Thyroid gland (tissue), 4 donors: ENCODE data around the gene GABRR2. TPM values are rescaled to one million over a fixed set of nuclear protein-coding genes. Genes with fewer than 3 reads are reported as not detected.
"Not testable (repeated sequence)": the region's sequence is repeated elsewhere in the genome, so short reads cannot be mapped to it uniquely, and the experiment has no call there.

Experiments
- DNase-seq, 2 donors: peaks; one replicate each; pipeline ENCODE4 v3.0.0-alpha.2; 2019
- H3K27ac ChIP-seq, 3 donors: fragments of 200-600 bp; sonication (generic); 1 replicate in 2 of 3; 2 replicates in 1 of 3; pipeline ENCODE4 v1.5.1; 2016 to 2019; ENCODE audit warnings: mild to moderate bottlenecking in 1 of 3, moderate library complexity in 1 of 3
- H3K27me3 ChIP-seq: fragments of 200-600 bp; sonication (generic); one replicate; pipeline ENCODE4 v1.5.1; 2019
- H3K36me3 ChIP-seq, 2 donors: fragments of 200-600 bp; sonication (generic); one replicate each; pipeline ENCODE4 v1.5.1; 2016 to 2019
- H3K4me1 ChIP-seq, 2 donors: fragments of 200-600 bp; sonication (generic); one replicate each; pipeline ENCODE4 v1.5.1; 2017 to 2019
- H3K4me3 ChIP-seq, 3 donors: fragments of 200-600 bp; sonication (generic); replicated peaks in 1 of 3; 1 replicate in 2 of 3; 2 replicates in 1 of 3; pipeline ENCODE4 v1.5.1; 2016; ENCODE audit warnings: mild to moderate bottlenecking in 1 of 3
- H3K9me3 ChIP-seq: fragments of 200-600 bp; sonication (generic); one replicate; pipeline ENCODE4 v1.5.1; 2017
- CTCF ChIP-seq, 6 experiments: fragments of 200-600 bp in 3 of 6; fragments of 450-650 bp in 3 of 6; sonication (generic) in 3 of 6; IDR thresholded peaks; one replicate each; pipeline ENCODE4 v1.5.1; 2016 to 2019; ENCODE audit warnings: antibody characterized with exemption in 6 of 6, mild to moderate bottlenecking in 2 of 6, inconsistent platforms in 1 of 6, moderate library complexity in 1 of 6
- POLR2A ChIP-seq, 2 donors: fragments of 450-650 bp; IDR thresholded peaks; one replicate each; pipeline ENCODE4 v1.6.1; 2017; ENCODE audit warnings: antibody characterized with exemption in 2 of 2, mild to moderate bottlenecking in 2 of 2, moderate library complexity in 1 of 2
- WGBS, 2 donors: methylation state at CpG; one replicate each; pipeline ENCODE4 v1.1.5; 2017; 5-methylcytosine and 5-hydroxymethylcytosine counted together
- intact Hi-C: fragments of 100-400 bp; cut with DNase I; formaldehyde crosslinking; loops from one replicate; pipeline ENCODE4 v1.15.1; 2023
- total RNA-seq, 4 donors: library from RNA; depleted of rRNA; stranded (reverse); fragments of >200 nt; gene quantifications; one replicate each; pipeline ENCODE4 v1.2.3, GENCODE V29; 2016

The GABRR2 gene
- total RNA-seq, 4 donors from 2014 or later = 0.42 to 2.1 (median 0.56) TPM

GRCh38 chr6:89243331-89243629 is 71.8 kb downstream of the GABRR2 start:
- H3K4me3 ChIP-seq = no peak overlapping the region
- no peaks in the 10 kb centered on the region for H3K27me3 ChIP-seq
- no peak overlapping the region for H3K27ac ChIP-seq
- H3K9me3 ChIP-seq = no peaks in the 10 kb centered on the region
- 41 to 50% methylated on average over 1 of the region's 1 CpG for WGBS, 2 donors
- TF ChIP-seq POLR2A (IDR thresholded peaks at IDR 0.05) = no peak
- no peak for TF ChIP-seq CTCF (IDR thresholded peaks at IDR 0.05)
- H3K36me3 ChIP-seq = no peaks in the 10 kb centered on the region
- DNase-seq = no peak
- intact Hi-C loops = no loop called here
- H3K4me1 ChIP-seq = no peaks in the 10 kb centered on the region

- peak in 4 of 6 experiments; percentile 15 to 66 (median 50) for TF ChIP-seq CTCF (IDR thresholded peaks at IDR 0.05)
- no peak for TF ChIP-seq POLR2A (IDR thresholded peaks at IDR 0.05)
- intact Hi-C loops = no loop called here
- Histone ChIP-seq H3K4me1 (no peaks in the 10 kb centered on the region), H3K36me3 (no peaks in the 10 kb centered on the region), H3K4me3 (no peak overlapping the region), H3K9me3 (no peaks in the 10 kb centered on the region), H3K27ac (no peak overlapping the region), H3K27me3 (no peaks in the 10 kb centered on the region)
- no peak for DNase-seq
- WGBS, 2 donors = 8 to 14% methylated on average over 3 of the region's 3 CpGs
Observed at GRCh38 chr6:89242574-89243330, 72.3 kb downstream of the GABRR2 start.

GRCh38 chr6:89239338-89239737 is 75.8 kb downstream of the GABRR2 start:
- H3K27me3 ChIP-seq = no peaks in the 10 kb centered on the region
- 75 to 84% methylated on average over 3 of the region's 3 CpGs for WGBS, 2 donors
- intact Hi-C loops = loop anchor here (5.0 kb wide), 1 partner anchor 257 kb away; no protein-coding TSS in a partner anchor

GRCh38 chr6:89237158-89237557 is 77.9 kb downstream of the GABRR2 start:
- Histone ChIP-seq H3K36me3 (no peaks in the 10 kb centered on the region), H3K4me3 (no peak overlapping the region), H3K27me3 (no peaks in the 10 kb centered on the region), H3K9me3 (no peaks in the 10 kb centered on the region), H3K4me1 (no peaks in the 10 kb centered on the region), H3K27ac (no peak overlapping the region)
- TF ChIP-seq POLR2A (IDR thresholded peaks at IDR 0.05) = no peak
- no peak for TF ChIP-seq CTCF (IDR thresholded peaks at IDR 0.05)
- intact Hi-C loops = loop anchor here (5.0 kb wide), 1 partner anchor 255 kb away; no protein-coding TSS in a partner anchor
- DNase-seq = no peak

More at GRCh38 chr6:89239338-89239737, 75.8 kb downstream of the GABRR2 start:
- Histone ChIP-seq H3K9me3 (no peaks in the 10 kb centered on the region), H3K27ac (no peak overlapping the region), H3K4me1 (no peaks in the 10 kb centered on the region), H3K4me3 (no peak overlapping the region), H3K36me3 (no peaks in the 10 kb centered on the region)
- DNase-seq = no peak
- no peak for TF ChIP-seq POLR2A (IDR thresholded peaks at IDR 0.05)
- peak in 1 of 6 experiments; percentile 11 for TF ChIP-seq CTCF (IDR thresholded peaks at IDR 0.05)

- intact Hi-C loops, H3K9me3 ChIP-seq, H3K4me1 ChIP-seq, H3K36me3 ChIP-seq, H3K27me3 ChIP-seq, DNase-seq, H3K27ac ChIP-seq, H3K4me3 ChIP-seq: not testable (repeated sequence)
- 90% methylated on average over 14 to 15 of the region's 15 CpGs for WGBS, 2 donors
Observed at GRCh38 chr6:89233605-89234004, 81.5 kb downstream of the GABRR2 start.
